ENCODE data around the gene CHKB.
A peak's percentile ranks its signal among the peaks of the same experiment; 100 is the strongest.
"Not testable (repeated sequence)": the region's sequence is repeated elsewhere in the genome, so short reads cannot be mapped to it uniquely, and the experiment has no call there.

CHKB gene

DNA sequence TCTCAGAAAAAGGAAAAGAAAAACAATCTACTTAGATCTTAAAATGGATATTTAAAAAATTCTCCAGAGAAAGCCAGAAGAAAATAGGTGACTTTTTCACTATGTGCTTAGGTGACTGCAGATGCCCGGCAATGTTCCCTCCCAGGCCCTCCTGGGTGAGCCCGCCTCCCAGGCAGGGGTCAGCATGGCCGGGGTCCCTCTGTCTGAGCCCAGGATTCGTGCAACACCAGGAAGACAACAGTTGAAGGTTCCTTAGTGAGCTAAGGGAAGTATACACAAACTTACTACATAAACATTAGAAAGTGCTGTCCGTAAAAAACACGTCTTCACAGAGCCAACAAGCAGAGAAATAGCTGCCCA lies 29.5 kb upstream of the CHKB start:
- DNase-seq = no peak

GRCh38 chr22:50611341-50612060 lies 28.9 kb upstream of the CHKB start:
- DNase-seq = no peak

DNA sequence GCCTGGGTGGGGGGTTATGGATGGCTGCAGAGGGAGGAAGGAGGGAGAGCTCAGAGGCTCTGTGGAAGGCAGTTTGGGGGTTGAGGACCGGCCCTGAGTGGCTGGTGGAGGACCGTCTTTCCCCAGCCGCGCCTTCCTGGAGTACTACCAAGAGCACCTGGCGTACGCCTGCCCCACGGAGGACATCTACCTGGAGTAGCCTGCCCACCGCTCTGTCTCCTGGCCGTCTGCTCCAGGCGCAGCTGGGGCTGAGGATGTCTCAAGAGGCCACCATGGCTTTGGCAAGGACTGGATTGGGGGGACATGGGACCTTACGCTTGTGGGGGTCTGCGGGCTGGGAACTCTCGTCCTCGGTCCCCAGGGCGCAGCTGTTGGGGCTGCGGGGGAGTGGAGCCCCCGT lies 27.9 kb upstream of the CHKB start:
- no peak for DNase-seq

GRCh38 chr22:50610041-50610451 lies 27.4 kb upstream of the CHKB start:
- DNase-seq = no peak

- no peak for DNase-seq
These were observed 26.9 kb upstream of the CHKB start for GRCh38 chr22:50609599-50609998.

DNA sequence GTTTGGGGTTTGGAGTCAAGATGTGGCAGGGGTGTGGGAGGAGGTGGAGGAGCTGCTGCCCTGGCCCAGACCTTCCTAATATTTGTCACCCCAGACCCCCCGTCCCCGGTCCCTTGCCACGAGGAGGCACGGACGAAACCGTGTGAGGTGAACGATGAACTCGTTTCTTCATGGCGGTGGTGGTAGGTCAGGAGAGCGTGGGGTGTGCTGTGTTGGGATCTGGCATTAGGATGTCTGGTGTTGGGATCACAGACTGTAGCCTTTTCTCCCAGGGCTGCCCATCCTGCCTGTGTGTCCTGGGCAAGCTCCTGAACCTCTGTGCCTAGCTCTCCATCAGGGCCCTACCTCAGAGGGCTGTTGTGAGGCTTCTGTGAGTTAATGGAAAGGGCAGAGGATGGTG lies 26.3 kb upstream of the CHKB start:
- no peak for DNase-seq

DNA sequence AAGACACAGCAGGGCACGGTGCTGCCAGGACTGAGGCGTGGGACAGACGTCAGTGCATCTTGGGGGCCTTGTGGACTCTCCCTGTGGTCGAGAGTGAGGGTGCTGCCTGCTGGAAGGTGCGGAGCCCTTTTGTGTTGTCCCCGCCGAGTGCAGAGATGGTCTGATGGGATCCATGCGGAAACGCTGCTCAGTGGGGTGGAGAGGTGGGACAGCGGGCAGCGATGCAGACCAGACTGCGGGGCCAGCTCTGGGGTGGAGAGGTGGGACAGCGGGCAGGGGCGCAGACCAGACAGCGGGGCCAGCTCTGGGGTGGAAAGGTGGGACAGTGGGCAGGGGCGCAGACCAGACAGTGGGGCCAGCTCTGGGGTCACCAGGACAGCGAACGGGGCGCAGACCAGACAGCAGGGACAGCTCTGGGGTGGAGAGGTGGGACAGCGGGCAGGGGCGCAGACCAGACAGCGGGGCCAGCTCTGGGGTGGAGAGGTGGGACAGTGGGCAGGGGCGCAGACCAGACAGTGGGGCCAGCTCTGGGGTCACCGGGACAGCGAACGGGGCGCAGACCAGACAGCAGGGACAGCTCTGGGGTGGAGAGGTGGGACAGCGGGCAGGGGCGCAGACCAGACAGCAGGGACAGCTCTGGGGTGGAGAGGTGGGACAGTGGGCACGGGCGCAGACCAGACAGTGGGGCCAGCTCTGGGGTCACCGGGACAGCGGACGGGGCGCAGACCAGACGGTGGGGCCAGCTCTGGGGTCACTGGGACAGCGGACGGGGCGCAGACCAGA lies 25.6 kb upstream of the CHKB start:
- not testable (repeated sequence) for DNase-seq

DNA sequence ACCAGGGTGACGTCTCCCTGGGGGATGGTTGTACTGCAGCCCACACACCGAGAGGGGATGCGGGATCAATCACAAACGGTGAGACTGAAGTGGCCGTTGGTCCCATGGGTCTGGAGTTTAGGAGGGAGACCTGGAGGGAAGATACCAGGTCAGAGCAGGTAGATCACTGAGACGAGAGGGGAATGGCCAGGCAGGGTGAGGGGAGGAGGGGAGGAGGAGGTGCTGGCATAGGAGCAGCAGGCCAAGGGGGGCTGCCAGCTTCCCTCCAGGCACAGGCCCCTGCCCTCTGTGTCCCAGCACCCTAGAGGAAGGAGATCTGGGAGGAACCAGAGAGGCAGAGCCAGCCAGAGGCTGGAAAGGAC lies 25.0 kb upstream of the CHKB start:
- DNase-seq = no peak

GRCh38 chr22:50606946-50607658 lies 24.5 kb upstream of the CHKB start:
- DNase-seq = no peak

DNA sequence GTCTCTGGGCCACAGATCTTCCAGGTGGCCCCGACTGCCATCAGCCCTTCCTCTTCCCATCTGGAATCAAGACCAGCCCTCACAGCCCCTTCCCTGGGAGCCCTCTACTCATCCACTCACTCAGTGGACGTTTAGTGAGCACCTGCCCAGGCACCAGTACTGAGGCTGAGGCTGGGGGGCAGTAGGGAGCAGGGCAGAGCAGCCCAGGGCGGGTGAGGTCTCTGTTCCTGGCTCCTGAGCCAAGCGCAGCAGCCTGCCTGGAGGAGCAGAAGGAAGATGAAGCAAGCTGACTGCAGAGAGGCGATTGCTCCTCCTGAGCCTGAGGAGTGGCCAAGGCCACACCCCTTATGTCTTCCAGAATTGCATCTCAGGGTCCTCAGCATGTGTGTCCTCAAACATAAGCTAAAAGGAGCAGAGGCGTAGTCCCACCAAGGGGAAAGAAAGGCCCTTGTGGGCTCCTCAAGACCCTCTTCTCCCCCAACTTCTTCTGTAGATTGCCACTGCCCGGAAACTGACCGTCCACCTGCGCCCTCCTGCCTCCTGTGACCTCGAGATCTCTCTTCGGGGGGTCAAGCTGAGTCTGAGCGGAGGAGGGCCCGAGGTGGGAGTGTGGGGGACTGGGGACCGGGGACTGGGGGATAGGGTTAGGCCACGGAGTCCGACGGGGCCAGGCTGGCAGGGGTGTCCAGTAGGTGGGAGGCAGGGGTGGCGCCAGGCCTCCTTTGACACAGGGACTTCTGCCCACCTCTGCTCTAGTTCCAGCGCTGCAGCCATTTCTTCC lies 23.7 kb upstream of the CHKB start:
- DNase-seq = no peak

- no peak for DNase-seq
These were observed 23.0 kb upstream of the CHKB start for GRCh38 chr22:50605613-50606074.

GRCh38 chr22:50605002-50605612 lies 22.5 kb upstream of the CHKB start:
- DNase-seq = no peak

GRCh38 chr22:50604256-50605001 lies 21.8 kb upstream of the CHKB start:
- no peak for DNase-seq

- DNase-seq = no peak
These were observed 21.0 kb upstream of the CHKB start for GRCh38 chr22:50603511-50604255.

DNA sequence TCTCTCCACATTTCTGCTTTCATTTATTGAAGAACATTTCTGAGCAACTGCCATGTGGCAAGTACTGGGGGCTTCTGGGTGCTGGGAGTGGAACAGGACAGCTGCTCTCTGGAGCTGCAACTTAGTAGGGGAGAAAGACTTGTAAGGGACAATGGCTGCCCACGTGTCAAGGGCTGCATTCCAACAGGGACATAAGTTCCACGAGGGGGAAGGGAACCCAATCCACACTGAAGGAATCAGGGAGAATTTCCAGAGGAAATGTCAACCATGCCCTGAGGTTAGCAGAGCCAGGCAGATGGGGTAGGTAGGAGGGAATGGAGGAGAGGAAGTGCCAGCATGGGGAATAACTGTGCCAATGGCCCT lies 19.7 kb upstream of the CHKB start:
- no peak for DNase-seq

DNA sequence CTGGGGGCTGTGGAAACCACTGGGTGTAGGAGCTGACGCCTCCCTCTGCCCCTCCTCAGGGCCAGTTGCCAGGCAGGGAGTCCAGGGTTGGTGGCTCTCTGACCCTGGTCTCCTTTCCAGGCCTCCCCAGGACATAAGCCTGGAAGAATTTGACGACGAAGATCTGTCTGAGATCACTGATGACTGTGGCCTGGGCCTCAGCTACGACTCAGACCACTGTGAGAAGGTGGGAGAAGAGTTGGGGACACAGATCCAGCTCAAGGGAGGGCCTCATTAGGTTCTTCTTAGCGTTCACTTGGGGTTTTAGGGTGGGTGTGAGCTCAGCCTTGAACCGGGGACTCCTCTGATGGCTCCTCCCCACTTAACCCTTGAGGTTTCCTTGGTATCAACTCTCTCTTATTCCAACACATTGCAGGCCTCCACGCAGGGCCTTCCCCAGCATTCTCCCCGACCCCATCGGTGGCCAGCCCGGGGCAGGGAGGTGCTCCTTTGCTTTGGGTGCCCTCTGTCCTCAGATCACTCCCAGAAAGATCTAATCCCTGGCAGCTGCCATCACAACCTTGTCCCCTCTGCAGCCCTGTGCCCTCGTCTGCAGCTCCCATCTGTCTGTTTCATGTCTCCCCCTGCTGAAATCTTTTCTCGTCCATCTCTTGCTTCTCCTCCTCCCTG lies 19.2 kb upstream of the CHKB start:
- no peak for DNase-seq

DNA sequence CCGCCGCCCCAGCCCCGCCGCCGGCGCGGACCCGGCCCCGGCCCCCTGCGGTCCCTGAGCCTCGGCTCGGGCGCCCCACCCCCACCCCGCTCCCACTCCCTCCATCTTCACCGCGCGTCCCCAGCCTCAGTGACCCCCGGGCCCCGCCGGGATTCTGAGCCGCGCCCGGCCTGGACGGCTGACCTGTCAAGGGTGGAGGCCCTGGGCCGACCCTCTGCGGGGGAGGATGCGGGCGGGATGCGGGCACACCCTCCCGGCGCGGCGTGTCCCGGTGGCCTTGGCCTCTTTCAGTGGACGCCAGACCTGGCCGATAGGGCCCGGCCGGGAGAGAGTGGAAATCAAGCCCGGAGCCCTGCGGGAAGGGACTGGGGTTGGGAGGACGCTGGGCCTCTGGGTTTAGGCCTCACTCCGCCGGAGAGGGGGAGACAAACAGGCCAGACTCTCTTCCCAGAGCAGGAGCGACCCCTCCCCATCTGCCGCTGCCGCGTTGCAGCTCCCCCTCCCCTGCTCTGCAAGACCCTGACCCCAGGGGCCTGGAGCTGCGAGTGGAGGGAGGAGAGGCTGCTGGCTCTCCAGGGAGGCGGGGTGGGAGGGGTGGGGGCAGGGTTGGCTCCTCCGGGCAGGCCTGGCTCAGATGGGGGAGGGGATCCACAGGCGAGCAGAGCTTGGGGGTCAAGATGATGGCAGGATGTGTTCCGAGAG lies 18.5 kb upstream of the CHKB start:
- no peak for DNase-seq

- no peak for DNase-seq
These were observed 17.9 kb upstream of the CHKB start, which contains the start of gene MAPK8IP2 for GRCh38 chr22:50600538-50600937. Gene MAPK8IP2, plus strand, starts transcription at chr22:50600793. Its CDS starts 26 bp downstream, at chr22:50600819.

DNA sequence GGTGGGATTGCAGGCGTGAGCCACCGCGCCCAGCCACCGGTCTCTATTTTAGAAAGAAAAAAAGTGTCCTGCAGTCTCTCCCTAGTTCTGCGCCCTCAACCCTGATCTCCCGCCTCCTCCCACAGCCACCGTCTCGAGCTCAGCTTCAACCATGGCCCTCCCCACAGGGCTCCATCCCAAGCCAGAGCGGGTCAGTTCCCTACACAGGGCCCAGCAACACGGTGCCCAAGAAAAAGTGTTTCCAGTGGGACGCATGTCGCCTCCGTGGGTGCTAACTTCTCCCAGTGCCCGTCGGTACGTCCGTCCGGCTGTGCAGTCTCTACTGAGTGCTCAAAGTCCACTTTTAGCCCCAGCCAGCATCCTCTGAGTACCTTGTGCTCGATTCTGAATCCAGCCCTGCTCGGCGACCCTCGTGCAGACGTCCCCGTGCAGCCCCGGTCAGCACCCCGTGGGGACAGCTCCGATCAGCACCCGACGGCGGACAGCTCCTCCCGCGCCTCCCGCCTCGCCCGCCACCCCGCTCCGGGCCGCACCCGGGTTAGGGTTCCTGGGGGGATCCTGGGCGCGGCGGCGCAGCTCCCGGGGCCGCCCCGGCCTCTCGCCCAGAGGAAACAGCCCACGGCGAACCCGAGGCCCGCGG lies 17.3 kb upstream of the CHKB start:
- DNase-seq = peak; percentile 28 to 47 (median 36)
